Measurements from ENCODE around the gene HPCA.

The HPCA gene

GRCh38 chr1:32928285-32928684, 42.0 kb downstream of the HPCA start:
- in situ Hi-C loops (cut with MboI; ENCODE audit: low sequenced_read_pairs): no loop called here

GRCh38 chr1:32928715-32929114, 42.4 kb downstream of the HPCA start:
- in situ Hi-C loops (cut with MboI; ENCODE audit: low sequenced_read_pairs): no loop called here

- in situ Hi-C loops (cut with MboI; ENCODE audit: low sequenced_read_pairs): no loop called here
These were observed 43.1 kb downstream of the HPCA start for GRCh38 chr1:32929366-32929765.

GRCh38 chr1:32931760-32932159, 45.5 kb downstream of the HPCA start:
- in situ Hi-C loops (cut with MboI; ENCODE audit: low sequenced_read_pairs): loop anchor here (10.0 kb wide), 1 partner anchor 153 kb away; the partner anchor contains the start of gene AZIN2

DNA sequence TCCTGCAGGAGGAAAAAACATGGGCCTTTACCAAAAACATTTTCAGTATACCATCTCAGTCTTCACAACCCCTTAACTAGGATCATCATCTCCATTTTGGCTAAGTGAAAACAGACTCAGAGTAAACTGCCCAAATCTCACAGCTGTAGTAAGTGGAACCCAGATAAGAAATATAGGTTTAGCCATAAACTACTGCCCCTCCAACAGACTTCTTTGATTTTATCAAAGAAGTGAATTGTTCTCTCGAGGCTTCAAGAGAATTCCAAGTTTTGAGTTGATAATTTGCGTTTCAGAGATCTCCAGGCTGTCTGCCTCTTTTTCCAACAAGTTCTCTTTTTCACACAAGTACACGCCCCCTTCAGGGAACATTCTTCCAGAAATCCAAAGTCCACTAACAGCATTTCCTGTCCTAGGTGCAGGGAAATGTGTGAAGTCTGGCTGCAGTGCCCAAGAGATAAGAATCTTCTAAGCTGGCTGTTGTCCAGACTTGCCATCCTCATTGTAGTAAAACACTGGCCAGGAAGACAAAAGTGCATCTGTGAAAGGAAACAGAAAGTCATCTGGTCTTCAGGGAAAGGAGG, 47.5 kb downstream of the HPCA start:
- in situ Hi-C loops (cut with MboI; ENCODE audit: low sequenced_read_pairs): loop anchor here (10.0 kb wide), 1 partner anchor 151 kb away; the partner anchor contains the start of gene AZIN2

DNA sequence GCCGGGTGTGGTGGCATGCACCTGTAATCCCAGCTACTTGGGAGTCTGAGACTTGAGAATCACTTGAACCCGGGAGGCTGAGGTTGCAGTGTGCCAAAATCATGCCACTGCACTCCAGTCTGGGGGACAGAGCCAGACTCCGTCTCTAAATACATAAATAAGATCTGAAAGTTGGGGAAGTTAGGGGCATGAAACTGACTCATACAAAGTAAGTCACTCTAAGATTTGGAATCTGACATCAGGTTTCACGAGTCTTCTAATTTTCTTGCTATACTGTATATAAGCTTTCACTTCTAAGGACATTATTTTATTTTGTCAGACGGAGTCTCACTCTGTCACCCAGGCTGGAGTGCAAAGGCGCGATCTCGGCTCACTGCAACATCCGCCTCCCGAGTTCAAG, 48.2 kb downstream of the HPCA start:
- in situ Hi-C loops (cut with MboI; ENCODE audit: low sequenced_read_pairs): loop anchor here (10.0 kb wide), 1 partner anchor 150 kb away; the partner anchor contains the start of gene AZIN2

- in situ Hi-C loops (cut with MboI; ENCODE audit: low sequenced_read_pairs): loop anchor here (10.0 kb wide), 1 partner anchor 148 kb away; the partner anchor contains the start of gene AZIN2
These were observed 50.8 kb downstream of the HPCA start for GRCh38 chr1:32937061-32937460.

DNA sequence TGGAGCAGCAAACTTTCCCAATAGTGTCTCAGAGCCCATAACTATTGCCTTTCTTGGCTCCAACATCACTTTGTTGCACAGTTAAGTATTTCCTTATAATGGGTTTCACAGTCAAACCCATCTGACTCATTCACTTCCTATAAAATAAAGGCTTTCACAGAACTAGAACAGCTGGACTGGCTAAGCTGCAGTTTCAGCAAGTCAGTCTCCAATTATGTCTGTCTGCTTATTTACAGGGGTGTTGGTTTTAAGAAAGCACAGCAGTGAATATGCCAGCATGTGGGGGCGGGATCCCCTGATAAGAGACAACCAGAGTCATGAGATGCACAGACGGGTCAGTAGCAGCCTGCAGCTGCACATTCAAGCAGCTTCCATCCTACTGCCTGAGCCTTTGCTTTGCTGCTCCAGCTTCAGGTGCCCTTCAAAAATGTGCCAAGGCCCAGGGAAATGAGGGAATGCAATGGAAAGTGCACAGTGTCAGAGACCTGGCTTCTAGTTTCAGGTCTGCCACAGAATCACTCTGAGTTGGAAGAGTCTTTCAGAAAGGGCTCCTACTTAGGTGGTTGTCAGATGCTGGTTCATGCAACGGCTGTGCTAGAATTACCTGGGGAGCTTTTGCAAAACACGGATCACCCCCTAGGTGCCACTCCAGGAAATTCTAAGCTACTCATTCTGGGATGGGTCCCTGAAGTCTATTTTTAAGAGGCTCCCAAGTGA, 53.5 kb downstream of the HPCA start:
- in situ Hi-C loops (cut with MboI; ENCODE audit: low sequenced_read_pairs): loop anchor here (10.0 kb wide), 1 partner anchor 145 kb away; the partner anchor contains the start of gene AZIN2

- in situ Hi-C loops (cut with MboI; ENCODE audit: low sequenced_read_pairs): no loop called here
These were observed 57.9 kb downstream of the HPCA start for GRCh38 chr1:32944180-32944579.
